Mucosa of rectum (tissue), 2 donors: ENCODE measurements around the gene IGSF8.
"Not testable (repeated sequence)": the region's sequence is repeated elsewhere in the genome, so short reads cannot be mapped to it uniquely, and the experiment has no call there.

Experiments
- H3K27ac ChIP-seq, 2 donors: one replicate each; pipeline ENCODE4 v1.7.0; 2013; ENCODE audit warnings: inconsistent platforms in 2 of 2, low read depth in 2 of 2, low read length in 2 of 2
- H3K27me3 ChIP-seq, 2 donors: one replicate each; pipeline ENCODE4 v1.7.0; 2013; ENCODE audit warnings: low read length in 2 of 2; ENCODE audit not compliant: control insufficient read depth in 2 of 2, insufficient read depth in 2 of 2
- H3K36me3 ChIP-seq, 2 donors: one replicate each; pipeline ENCODE4 v1.7.0; 2013; ENCODE audit warnings: low read length in 2 of 2; ENCODE audit not compliant: control insufficient read depth in 2 of 2, insufficient read depth in 2 of 2
- H3K4me1 ChIP-seq, 2 donors: one replicate each; pipeline ENCODE4 v1.7.0; 2013; ENCODE audit warnings: low read length in 2 of 2, mild to moderate bottlenecking in 1 of 2; ENCODE audit not compliant: control insufficient read depth in 2 of 2, insufficient read depth in 2 of 2
- H3K4me3 ChIP-seq, 2 donors: one replicate each; pipeline ENCODE4 v1.7.0; 2013; ENCODE audit warnings: low read length in 2 of 2
- H3K9ac ChIP-seq, 2 donors: one replicate each; pipeline ENCODE4 v1.7.0; 2013; ENCODE audit warnings: low read length in 2 of 2, low read depth in 1 of 2, mild to moderate bottlenecking in 1 of 2
- H3K9me3 ChIP-seq, 2 donors: one replicate each; pipeline ENCODE4 v1.7.0; 2013; ENCODE audit warnings: low read length in 2 of 2; ENCODE audit not compliant: control insufficient read depth in 2 of 2
- donor health status: healthy.
- donor health status: Normal muscosa, but diverticular disease.

The IGSF8 gene

DNA sequence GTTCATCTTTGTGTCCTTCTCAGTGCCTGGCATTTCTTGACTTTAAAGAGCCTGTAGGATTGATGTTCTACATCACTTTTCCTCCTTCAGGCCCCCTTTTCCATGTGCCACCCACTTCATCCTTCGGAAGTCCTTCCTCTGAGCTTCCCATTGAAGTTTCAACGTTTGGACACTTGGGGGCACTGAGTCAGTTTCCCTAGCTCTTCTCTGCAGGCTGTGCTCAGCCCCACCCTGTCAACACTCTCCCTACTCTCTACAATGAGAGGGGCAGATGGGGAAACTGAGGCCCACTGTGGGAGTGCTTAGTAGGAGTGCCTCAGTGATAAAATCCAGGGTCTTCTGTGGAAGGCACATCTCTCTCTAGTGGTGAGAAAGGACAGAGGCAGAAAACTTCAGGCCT is 40.3 kb downstream of the IGSF8 start:
- H3K4me3 ChIP-seq, result no peak overlapping the region
- H3K27me3 ChIP-seq, result peaks cover 2 to 4% of the 10 kb centered on the region in 2 donors
- H3K4me1 ChIP-seq, result no peaks in the 10 kb centered on the region
- H3K36me3 ChIP-seq, result no peaks in the 10 kb centered on the region
- no peak overlapping the region for H3K9ac ChIP-seq
- H3K9me3 ChIP-seq, result no peaks in the 10 kb centered on the region
- no peak overlapping the region for H3K27ac ChIP-seq

- Histone ChIP-seq H3K9me3 (no peaks in the 10 kb centered on the region), H3K4me3 (no peak overlapping the region), H3K27me3 (peaks cover 4 to 8% of the 10 kb centered on the region in 2 donors), H3K4me1 (no peaks in the 10 kb centered on the region), H3K27ac (no peak overlapping the region), H3K36me3 (no peaks in the 10 kb centered on the region), H3K9ac (no peak overlapping the region)
Measured at GRCh38 chr1:160056648-160057169, 41.7 kb downstream of the IGSF8 start.

- Histone ChIP-seq H3K36me3 (no peaks in the 10 kb centered on the region), H3K4me3 (no peak overlapping the region), H3K27me3 (peaks cover 7 to 8% of the 10 kb centered on the region in 2 donors), H3K27ac (no peak overlapping the region), H3K4me1 (no peaks in the 10 kb centered on the region), H3K9me3 (no peaks in the 10 kb centered on the region), H3K9ac (no peak overlapping the region)
Measured at GRCh38 chr1:160053548-160054365, 44.7 kb downstream of the IGSF8 start.

GRCh38 chr1:160052936-160053335 is 45.5 kb downstream of the IGSF8 start:
- peaks cover 7 to 8% of the 10 kb centered on the region in 2 donors for H3K27me3 ChIP-seq
- H3K4me1 ChIP-seq, result no peaks in the 10 kb centered on the region
- no peak overlapping the region for H3K27ac ChIP-seq
- H3K36me3 ChIP-seq, result no peaks in the 10 kb centered on the region
- H3K9ac ChIP-seq, result no peak overlapping the region
- no peak overlapping the region for H3K4me3 ChIP-seq
- H3K9me3 ChIP-seq, result no peaks in the 10 kb centered on the region

DNA sequence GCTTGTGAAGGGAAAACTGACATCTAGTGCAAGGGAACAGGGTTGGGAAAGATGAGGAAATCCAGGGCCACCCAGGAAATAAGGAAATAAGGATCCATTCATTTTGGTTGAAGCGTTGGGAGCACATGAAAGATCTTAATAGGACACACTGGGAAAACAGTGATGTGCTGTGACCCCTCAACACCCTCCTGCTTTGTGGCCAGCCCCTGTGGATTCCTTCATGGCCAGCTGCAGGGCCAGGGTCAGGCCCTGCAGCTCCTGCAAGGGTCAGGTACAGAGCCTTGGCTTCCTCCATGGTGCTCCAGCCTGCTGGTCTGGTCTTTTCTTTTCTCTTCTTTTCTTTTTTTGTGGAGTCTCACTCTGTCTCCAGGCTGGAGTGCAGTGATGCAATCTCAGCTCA is 47.8 kb downstream of the IGSF8 start:
- H3K27me3 ChIP-seq, result peaks cover 7 to 8% of the 10 kb centered on the region in 2 donors
- H3K9me3 ChIP-seq, result no peaks in the 10 kb centered on the region
- no peak overlapping the region for H3K4me3 ChIP-seq
- H3K4me1 ChIP-seq, result peaks cover 3 to 6% of the 10 kb centered on the region in 2 donors
- H3K27ac ChIP-seq, result no peak overlapping the region
- H3K9ac ChIP-seq, result no peak overlapping the region
- H3K36me3 ChIP-seq, result no peaks in the 10 kb centered on the region

GRCh38 chr1:160050182-160050581 is 48.2 kb downstream of the IGSF8 start:
- not testable (repeated sequence) for H3K27me3 ChIP-seq, H3K9ac ChIP-seq

GRCh38 chr1:160049101-160049500 is 49.3 kb downstream of the IGSF8 start:
- Histone ChIP-seq H3K4me1 (peaks cover 3 to 6% of the 10 kb centered on the region in 2 donors), H3K9ac (no peak overlapping the region), H3K36me3 (no peaks in the 10 kb centered on the region), H3K27ac (no peak overlapping the region), H3K4me3 (no peak overlapping the region), H3K9me3 (no peaks in the 10 kb centered on the region), H3K27me3 (peaks cover 7 to 8% of the 10 kb centered on the region in 2 donors)

More at GRCh38 chr1:160050182-160050581, 48.2 kb downstream of the IGSF8 start:
- not testable (repeated sequence) for H3K27ac ChIP-seq, H3K4me3 ChIP-seq, H3K9me3 ChIP-seq, H3K36me3 ChIP-seq, H3K4me1 ChIP-seq

- Histone ChIP-seq H3K9me3 (no peaks in the 10 kb centered on the region), H3K27ac (no peak overlapping the region), H3K4me1 (peaks cover 3 to 6% of the 10 kb centered on the region in 2 donors), H3K36me3 (no peaks in the 10 kb centered on the region), H3K27me3 (peaks cover 7 to 8% of the 10 kb centered on the region in 2 donors), H3K9ac (no peak overlapping the region), H3K4me3 (no peak overlapping the region)
Measured at GRCh38 chr1:160048335-160048734, 50.1 kb downstream of the IGSF8 start.

GRCh38 chr1:160047111-160047991 is 51.1 kb downstream of the IGSF8 start:
- Histone ChIP-seq H3K27ac (no peak overlapping the region), H3K4me3 (peak overlapping the region in 1 of 2 donors; percentile 60), H3K36me3 (no peaks in the 10 kb centered on the region), H3K9ac (no peak overlapping the region), H3K9me3 (no peaks in the 10 kb centered on the region), H3K4me1 (peaks cover 3 to 6% of the 10 kb centered on the region in 2 donors), H3K27me3 (peaks cover 2 to 5% of the 10 kb centered on the region in 2 donors)
